ENCODE data around the gene TEKT1.

TEKT1 gene

DNA sequence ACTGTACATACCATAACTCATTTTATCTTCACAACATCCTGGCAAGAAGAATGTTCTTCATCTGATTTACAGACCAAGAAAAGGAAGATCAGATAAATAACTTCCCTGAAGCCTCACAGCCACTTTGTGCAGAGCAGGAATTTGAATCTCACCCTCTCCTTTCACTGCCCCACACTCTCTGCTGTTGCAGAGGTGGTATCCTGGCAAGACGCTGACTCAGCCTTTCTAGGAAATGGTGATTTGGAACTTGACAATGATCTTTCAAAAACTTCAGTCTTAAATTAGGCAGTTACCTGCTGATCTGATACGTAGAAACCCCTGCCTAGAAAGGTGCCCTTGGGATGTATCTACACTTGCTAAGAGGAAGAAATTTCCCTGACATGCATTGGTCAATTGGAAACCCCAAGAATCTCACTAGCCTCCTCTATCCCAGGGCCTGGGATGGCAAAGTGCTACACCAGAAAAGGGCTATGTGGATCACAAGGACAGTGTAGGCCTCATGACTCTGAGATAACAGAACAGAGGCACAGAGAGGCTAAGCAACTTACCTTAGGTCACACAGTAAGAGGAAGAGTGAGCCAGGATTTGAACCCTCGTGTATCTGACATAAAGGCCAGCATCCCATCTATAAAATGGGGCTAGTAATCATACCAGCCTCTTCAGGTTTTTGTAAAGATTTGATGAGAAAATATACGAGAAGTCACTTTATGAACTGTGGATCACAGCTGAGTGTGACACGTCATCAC is 37.6 kb downstream of the TEKT1 start:
- TF ChIP-seq, protein P1, sequence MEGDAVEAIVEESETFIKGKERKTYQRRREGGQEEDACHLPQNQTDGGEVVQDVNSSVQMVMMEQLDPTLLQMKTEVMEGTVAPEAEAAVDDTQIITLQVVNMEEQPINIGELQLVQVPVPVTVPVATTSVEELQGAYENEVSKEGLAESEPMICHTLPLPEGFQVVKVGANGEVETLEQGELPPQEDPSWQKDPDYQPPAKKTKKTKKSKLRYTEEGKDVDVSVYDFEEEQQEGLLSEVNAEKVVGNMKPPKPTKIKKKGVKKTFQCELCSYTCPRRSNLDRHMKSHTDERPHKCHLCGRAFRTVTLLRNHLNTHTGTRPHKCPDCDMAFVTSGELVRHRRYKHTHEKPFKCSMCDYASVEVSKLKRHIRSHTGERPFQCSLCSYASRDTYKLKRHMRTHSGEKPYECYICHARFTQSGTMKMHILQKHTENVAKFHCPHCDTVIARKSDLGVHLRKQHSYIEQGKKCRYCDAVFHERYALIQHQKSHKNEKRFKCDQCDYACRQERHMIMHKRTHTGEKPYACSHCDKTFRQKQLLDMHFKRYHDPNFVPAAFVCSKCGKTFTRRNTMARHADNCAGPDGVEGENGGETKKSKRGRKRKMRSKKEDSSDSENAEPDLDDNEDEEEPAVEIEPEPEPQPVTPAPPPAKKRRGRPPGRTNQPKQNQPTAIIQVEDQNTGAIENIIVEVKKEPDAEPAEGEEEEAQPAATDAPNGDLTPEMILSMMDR (IDR thresholded peaks at IDR 0.05; ENCODE audit: borderline replicate concordance, insufficient read depth, low read depth, low read length): no peak
- H3K4me3 ChIP-seq (ENCODE audit: low read depth, low read length): no peak overlapping the region

DNA sequence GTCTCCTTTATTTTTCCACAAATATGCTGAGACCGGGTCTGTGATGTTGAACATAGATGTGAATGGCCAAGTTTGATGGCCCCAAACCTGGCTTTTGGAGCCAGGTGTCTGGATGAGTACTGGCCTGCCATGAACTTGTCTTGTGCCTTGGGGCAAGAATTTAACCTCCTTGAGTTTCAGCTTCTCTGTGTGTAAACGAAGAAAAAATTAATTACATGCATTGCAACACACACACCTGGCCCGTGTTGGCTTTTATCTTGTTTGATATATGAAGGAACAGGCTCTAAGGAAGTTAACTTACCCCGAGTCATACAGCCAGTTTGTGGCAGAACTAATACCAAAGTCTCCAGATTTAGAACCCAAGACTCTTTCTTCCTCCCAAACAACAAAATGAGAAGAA is 42.4 kb downstream of the TEKT1 start:
- TF ChIP-seq, protein P1 (IDR thresholded peaks at IDR 0.05; ENCODE audit: borderline replicate concordance, insufficient read depth, low read depth, low read length): no peak
- no peak overlapping the region for H3K4me3 ChIP-seq (ENCODE audit: low read depth, low read length)

DNA sequence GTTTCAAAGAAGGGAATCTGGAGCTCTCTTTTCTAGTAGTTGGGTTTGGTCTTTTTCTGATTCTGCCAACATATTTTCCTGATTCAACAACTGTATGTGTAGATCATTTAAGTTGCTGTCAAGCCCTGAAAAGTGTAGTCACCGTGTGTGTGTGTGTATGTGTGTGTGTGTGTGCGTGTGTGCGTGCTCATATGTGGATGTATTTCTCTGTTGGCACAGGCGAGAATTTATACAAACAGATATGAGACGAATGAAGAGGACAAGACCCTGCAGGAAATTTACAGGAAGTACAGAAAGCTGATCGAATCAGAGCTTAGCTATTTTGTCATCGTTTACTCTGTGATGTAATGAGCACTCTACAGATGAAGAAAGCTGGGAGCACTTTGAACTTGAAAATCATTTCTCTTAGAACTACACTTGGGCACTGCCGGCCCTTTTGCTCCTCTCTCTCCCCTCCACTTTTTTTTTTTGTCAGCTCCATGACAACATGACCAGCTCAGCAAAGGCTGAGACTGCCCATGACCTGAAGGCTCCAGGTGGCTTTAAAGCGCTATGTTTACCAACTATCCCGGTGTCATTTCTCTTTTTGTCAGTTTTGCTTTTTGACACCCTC is 44.3 kb downstream of the TEKT1 start:
- TF ChIP-seq, protein P1 (IDR thresholded peaks at IDR 0.05; ENCODE audit: borderline replicate concordance, insufficient read depth, low read depth, low read length): no peak
- H3K4me3 ChIP-seq (ENCODE audit: low read depth, low read length): no peak overlapping the region

DNA sequence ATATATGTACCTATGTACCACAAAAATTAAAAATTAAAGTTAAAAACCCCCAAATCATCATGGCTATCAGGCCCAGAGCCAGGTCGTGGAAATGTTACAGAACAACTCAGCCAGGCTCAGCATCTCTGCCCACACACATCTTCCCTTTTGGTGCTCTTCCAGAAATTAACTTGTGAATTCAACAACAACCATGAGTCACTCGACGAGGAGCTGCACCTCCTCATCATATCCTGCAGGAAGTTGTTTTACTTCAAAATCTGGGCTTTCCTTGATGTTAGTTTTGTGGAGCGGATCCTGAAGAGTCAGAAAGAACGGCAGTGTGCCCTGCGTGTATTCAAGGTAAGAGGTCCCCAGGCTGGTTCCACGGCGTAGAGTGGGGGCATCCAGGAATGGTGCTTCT is 44.9 kb downstream of the TEKT1 start:
- TF ChIP-seq, protein P1 (IDR thresholded peaks at IDR 0.05; ENCODE audit: borderline replicate concordance, insufficient read depth, low read depth, low read length): no peak
- no peak overlapping the region for H3K4me3 ChIP-seq (ENCODE audit: low read depth, low read length)

DNA sequence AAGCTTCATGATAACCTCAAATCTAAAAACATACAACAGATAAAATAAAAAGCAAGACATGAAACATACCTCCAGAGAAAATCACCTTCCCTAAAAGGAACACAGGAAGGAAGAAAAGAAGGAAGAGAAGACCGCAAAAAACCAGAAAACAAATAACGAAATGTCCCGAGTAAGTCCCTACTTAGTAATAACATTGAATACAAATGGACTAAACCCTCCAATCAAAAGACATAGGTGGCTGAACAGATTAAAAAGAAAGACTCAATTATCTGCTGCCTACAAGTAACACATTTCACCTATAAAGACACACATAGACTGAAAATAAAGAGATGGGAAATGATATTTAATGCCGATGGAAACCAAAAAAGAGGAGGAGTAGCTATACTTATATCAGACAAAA is 49.3 kb downstream of the TEKT1 start:
- TF ChIP-seq, protein P1 (IDR thresholded peaks at IDR 0.05; ENCODE audit: borderline replicate concordance, insufficient read depth, low read depth, low read length): no peak

DNA sequence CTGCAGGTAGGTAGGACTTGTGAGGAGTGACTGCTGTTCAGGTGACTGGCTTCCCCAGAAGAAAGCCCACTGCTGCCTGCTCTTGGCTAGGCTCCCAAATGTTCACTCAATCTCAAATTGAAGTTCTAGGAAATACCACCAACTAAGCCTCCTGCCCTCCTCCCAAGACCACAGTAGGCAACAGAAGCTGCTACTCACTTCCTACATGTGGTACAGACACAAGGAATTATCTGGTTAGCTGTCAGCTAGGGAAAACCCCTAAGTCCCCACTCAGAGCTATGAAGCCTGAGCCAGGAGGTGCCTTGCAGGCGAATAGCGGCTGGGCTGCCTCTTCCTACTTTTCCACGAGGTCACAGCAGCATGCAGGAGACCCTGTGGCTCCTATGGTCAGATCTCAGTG is 50.6 kb downstream of the TEKT1 start:
- TF ChIP-seq, protein P1 (IDR thresholded peaks at IDR 0.05; ENCODE audit: borderline replicate concordance, insufficient read depth, low read depth, low read length): no peak
- H3K4me3 ChIP-seq (ENCODE audit: low read depth, low read length): no peak overlapping the region

More for the DNA sequence above, 49.3 kb downstream of the TEKT1 start:
- no peak overlapping the region for H3K4me3 ChIP-seq (ENCODE audit: low read depth, low read length)

DNA sequence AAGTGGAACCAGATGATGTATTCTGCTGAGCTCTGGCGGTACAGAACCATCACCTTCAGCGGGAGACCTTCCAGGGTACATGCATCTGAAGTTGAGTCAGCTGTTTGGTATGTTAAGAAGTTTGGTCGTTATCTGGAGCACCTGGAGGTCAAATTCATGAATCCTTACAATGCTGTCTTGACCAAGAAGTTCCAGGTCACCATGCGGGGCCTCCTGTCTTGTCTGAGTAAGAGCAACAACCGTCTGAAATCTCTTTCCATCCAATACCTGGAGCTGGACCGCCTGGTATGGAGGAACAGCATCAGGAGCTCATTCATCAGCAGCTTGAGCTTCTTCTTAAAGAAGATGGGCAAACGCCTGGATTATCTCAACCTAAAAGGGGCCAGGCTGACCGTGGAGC is 51.5 kb downstream of the TEKT1 start:
- H3K4me3 ChIP-seq (ENCODE audit: low read depth, low read length): no peak overlapping the region
- TF ChIP-seq, protein P1 (IDR thresholded peaks at IDR 0.05; ENCODE audit: borderline replicate concordance, insufficient read depth, low read depth, low read length): no peak

Data from GM12875 (cell line).